Esophagus squamous epithelium (tissue), 5 donors: ENCODE results near the gene FUT3. TPM values are rescaled to one million over a fixed set of nuclear protein-coding genes. Genes with fewer than 3 reads are reported as not detected.
A peak's percentile ranks its signal among the peaks of the same experiment; 100 is the strongest.

Experiments used
- DNase-seq: peaks from one replicate; lab custom pipeline; 2025; lab: John Stamatoyannopoulos, UW
- H3K27ac ChIP-seq, 4 donors: fragments of 200-600 bp; sonication (generic); one replicate each; pipeline ENCODE4 v1.5.1; 2016 to 2019; ENCODE audit warnings: mild to moderate bottlenecking in 1 of 4
- H3K27me3 ChIP-seq, 4 donors: fragments of 200-600 bp; sonication (generic); 1 replicate in 3 of 4; 2 replicates in 1 of 4; pipeline versions ENCODE4 v1.5.1 to v1.6.0; 2017 to 2021; ENCODE audit warnings: antibody characterized with exemption in 1 of 4
- H3K36me3 ChIP-seq, 3 donors: fragments of 200-600 bp; sonication (generic); one replicate each; pipeline ENCODE4 v1.5.1; 2016 to 2019
- H3K4me1 ChIP-seq, 3 donors: fragments of 200-600 bp; sonication (generic); one replicate each; pipeline ENCODE4 v1.5.1; 2017 to 2019
- H3K4me3 ChIP-seq, 4 donors: fragments of 200-600 bp; sonication (generic); 1 replicate in 3 of 4; 2 replicates in 1 of 4; pipeline ENCODE4 v1.5.1; 2016 to 2019; ENCODE audit warnings: mild to moderate bottlenecking in 2 of 4, moderate library complexity in 1 of 4
- H3K9me3 ChIP-seq, 3 donors: fragments of 200-600 bp; sonication (generic); one replicate each; pipeline ENCODE4 v1.5.1; 2016 to 2019
- POLR2A ChIP-seq, 4 donors: fragments of 450-650 bp; IDR thresholded peaks; one replicate each; pipeline ENCODE4 v1.6.1; 2017; ENCODE audit warnings: antibody characterized with exemption in 4 of 4, mild to moderate bottlenecking in 4 of 4, moderate library complexity in 3 of 4
- WGBS, 2 donors: methylation state at CpG; one replicate each; pipeline ENCODE4 v1.1.5; 2018; 5-methylcytosine and 5-hydroxymethylcytosine counted together
- intact Hi-C: fragments of 100-400 bp; cut with DNase I; formaldehyde crosslinking; loops from one replicate; pipeline ENCODE4 v1.15.0; 2022
- total RNA-seq, 4 donors: library from RNA; depleted of rRNA; stranded (reverse); fragments of >200 nt; gene quantifications; one replicate each; pipeline ENCODE4 v1.1.0, GENCODE V29; 2016
- TF ChIP-seq, protein P1 (sequence below), 6 experiments: fragments of 450-650 bp in 4 of 6; fragments of 200-600 bp in 2 of 6; sonication (generic) in 2 of 6; IDR thresholded peaks; one replicate each; pipeline ENCODE4 v1.5.1; 2016 to 2019; ENCODE audit warnings: antibody characterized with exemption in 6 of 6, mild to moderate bottlenecking in 4 of 6, moderate library complexity in 4 of 6
- donor health status: DM: yes; HTN: yes; CAD: no.

Gene FUT3
- total RNA-seq, 4 donors from 2014 or later: 51.7 to 145 (median 84.8) TPM

DNA sequence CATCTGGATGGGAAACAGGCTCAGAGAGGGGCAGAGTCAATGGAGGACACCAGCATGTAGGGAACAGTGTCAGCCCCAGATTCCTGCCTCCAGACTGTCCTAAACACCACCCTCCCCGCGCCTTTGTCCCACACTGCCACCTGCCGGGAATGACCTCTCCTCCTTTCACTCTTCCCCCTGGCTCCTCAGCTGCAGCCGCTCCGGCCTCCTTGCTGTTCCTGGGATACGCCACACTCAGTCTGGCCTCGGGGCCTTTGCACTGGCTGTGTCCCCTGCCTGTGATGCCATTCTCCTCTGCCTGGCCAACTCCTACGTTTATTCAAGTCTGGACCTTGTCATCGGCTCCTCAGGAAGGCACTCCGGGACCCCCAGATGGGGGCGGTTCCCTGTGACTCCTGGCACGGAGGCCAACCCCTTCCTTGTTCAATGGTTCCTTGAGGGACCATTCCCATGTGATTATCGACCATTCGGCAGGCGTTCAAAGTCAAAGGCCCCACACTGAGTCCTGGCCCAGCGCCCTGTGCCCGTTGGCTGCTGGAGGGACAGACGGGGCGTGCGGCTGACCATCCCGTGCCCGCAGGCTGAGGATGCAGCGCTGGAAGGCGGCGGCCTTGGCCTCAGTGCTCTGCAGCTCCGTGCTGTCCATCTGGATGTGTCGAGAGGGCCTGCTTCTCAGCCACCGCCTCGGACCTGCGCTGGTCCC lies 27.5 kb downstream of the FUT3 start:
- Histone ChIP-seq H3K4me3 (no peak overlapping the region), H3K4me1 (peaks cover 9 to 41% (median 13%) of the 10 kb centered on the region in 3 donors), H3K36me3 (peaks cover 0 to 7% (median 0%) of the 10 kb centered on the region in 3 donors), H3K27ac (no peak overlapping the region), H3K27me3 (peaks cover 0 to 21% (median 0%) of the 10 kb centered on the region in 4 donors), H3K9me3 (no peaks in the 10 kb centered on the region)
- intact Hi-C loops: no loop called here
- no peak for TF ChIP-seq POLR2A (IDR thresholded peaks at IDR 0.05)
- TF ChIP-seq, protein P1, sequence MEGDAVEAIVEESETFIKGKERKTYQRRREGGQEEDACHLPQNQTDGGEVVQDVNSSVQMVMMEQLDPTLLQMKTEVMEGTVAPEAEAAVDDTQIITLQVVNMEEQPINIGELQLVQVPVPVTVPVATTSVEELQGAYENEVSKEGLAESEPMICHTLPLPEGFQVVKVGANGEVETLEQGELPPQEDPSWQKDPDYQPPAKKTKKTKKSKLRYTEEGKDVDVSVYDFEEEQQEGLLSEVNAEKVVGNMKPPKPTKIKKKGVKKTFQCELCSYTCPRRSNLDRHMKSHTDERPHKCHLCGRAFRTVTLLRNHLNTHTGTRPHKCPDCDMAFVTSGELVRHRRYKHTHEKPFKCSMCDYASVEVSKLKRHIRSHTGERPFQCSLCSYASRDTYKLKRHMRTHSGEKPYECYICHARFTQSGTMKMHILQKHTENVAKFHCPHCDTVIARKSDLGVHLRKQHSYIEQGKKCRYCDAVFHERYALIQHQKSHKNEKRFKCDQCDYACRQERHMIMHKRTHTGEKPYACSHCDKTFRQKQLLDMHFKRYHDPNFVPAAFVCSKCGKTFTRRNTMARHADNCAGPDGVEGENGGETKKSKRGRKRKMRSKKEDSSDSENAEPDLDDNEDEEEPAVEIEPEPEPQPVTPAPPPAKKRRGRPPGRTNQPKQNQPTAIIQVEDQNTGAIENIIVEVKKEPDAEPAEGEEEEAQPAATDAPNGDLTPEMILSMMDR (IDR thresholded peaks at IDR 0.05): peak in 4 of 6 experiments; percentile 15 to 46 (median 24)
- 60 to 61% methylated on average over 2 to 12 of the region's 30 CpGs for WGBS, 2 donors
- no peak for DNase-seq

DNA sequence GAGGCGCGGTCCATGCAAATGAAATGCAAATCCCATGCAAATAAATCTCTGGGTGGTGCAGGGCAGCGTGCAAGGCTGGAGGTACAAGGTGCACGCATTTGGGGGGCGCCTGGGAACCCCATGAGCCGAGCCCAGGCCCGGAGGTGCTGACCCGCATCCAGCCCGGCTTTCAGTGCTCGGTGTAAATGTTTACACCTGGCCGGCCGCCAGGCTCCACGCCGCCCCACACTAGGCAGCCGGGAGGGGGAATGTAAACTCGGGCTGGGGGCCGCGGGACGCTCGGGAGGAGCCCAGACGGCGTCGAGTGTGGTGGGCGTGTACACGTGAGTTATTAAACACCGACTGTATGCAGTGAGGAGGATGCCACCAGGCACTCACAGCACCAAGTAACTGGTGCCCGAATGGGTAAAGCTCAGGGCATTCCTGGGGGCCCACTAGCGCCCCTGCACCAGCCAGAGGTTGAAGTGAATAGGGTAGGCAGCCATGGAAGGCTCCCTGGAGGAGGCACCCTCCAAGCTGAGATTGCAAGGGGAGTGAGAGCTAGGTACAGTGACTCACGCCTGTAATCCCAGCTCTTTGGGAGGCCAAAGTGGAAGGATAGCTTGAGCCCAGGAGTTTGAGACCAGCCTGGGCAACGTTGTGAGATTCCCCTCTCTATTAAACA lies 28.9 kb downstream of the FUT3 start:
- Histone ChIP-seq H3K4me1 (peaks cover 4 to 27% (median 5%) of the 10 kb centered on the region in 3 donors), H3K27me3 (peaks cover 0 to 19% (median 0%) of the 10 kb centered on the region in 4 donors), H3K4me3 (no peak overlapping the region), H3K27ac (no peak overlapping the region), H3K9me3 (no peaks in the 10 kb centered on the region), H3K36me3 (peaks cover 0 to 7% (median 0%) of the 10 kb centered on the region in 3 donors)
- intact Hi-C loops: no loop called here
- WGBS, 2 donors: 17 to 23% methylated on average over 7 to 12 of the region's 30 CpGs
- DNase-seq: no peak
- TF ChIP-seq, protein P1 (IDR thresholded peaks at IDR 0.05): no peak
- TF ChIP-seq POLR2A (IDR thresholded peaks at IDR 0.05): no peak

DNA sequence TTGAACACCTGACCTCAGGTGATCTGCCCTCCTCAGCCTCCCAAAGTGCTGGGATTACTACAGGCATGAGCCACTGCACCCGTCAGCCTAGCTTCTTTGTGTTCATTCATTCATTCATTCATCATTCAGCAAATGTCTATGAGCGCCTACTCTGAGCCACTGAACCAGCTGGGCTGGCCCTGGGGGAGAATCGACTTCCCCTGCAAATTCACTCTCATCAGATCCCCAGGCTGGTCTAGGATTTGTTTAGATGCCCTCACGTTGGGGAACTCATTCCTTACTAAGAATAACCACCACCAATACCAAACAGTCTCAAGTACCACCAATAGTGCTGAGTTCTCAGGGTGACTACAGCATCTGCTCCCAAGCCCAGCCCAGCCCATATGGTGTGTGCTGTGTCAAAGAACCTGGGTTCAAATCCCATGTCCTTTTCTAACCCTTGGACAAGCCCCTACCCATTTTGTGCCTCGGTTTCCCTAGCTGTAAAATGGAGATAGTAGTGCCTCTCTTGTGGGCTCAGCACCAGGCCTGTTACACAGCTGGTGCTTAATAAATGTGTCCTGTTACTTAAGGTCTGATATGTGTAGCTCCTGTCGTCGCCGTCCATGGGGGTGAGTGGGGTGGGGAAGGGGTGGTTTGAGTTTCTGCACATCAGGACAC lies 29.6 kb downstream of the FUT3 start:
- Histone ChIP-seq H3K4me1 (peaks cover 0 to 20% (median 0%) of the 10 kb centered on the region in 3 donors), H3K27ac (no peak overlapping the region), H3K36me3 (peaks cover 0 to 7% (median 0%) of the 10 kb centered on the region in 3 donors), H3K27me3 (peaks cover 0 to 19% (median 0%) of the 10 kb centered on the region in 4 donors), H3K4me3 (no peak overlapping the region), H3K9me3 (no peaks in the 10 kb centered on the region)
- no peak for DNase-seq
- 45 to 50% methylated on average over 5 of the region's 8 CpGs for WGBS, 2 donors
- TF ChIP-seq, protein P1 (IDR thresholded peaks at IDR 0.05): no peak
- no peak for TF ChIP-seq POLR2A (IDR thresholded peaks at IDR 0.05)
- intact Hi-C loops: no loop called here

DNA sequence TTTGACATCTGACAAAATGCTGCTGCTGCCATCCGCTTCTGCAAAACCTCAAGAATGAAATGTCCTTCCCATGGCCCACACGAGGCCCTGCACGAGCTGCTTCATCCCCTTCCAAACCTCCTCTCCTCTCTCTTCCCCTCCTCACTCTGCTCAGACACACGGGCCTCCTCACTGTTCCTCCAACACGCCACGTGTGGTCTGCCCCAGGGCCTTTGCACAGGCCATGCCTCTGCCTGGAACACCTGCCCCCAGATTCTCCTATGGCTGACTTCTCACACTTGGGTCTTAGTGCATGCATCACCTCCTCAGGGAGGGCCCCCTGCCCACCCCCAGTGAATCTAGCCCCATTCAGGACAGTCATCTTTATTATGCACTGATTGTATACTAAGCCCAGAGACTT lies 30.5 kb downstream of the FUT3 start:
- TF ChIP-seq, protein P1 (IDR thresholded peaks at IDR 0.05): no peak
- TF ChIP-seq POLR2A (IDR thresholded peaks at IDR 0.05): no peak
- intact Hi-C loops: no loop called here
- Histone ChIP-seq H3K4me3 (no peak overlapping the region), H3K36me3 (peaks cover 0 to 7% (median 0%) of the 10 kb centered on the region in 3 donors), H3K9me3 (no peaks in the 10 kb centered on the region), H3K27me3 (peaks cover 0 to 19% (median 0%) of the 10 kb centered on the region in 4 donors), H3K4me1 (peaks cover 0 to 15% (median 0%) of the 10 kb centered on the region in 3 donors), H3K27ac (no peak overlapping the region)
- no peak for DNase-seq
- WGBS, 2 donors: 39 to 46% methylated on average over 6 of the region's 6 CpGs
